K562 (cell line): ENCODE results near the gene HINT2. TPM values are rescaled to one million over a fixed set of nuclear protein-coding genes. Genes with fewer than 3 reads are reported as not detected.

Experiments
- CREM ChIP-seq: IDR thresholded peaks from 2 replicates; pipeline ENCODE4 v1.6.1; 2014; ENCODE audit warnings: antibody characterized with exemption, low read depth
- DPF2 ChIP-seq: fragments of 450-650 bp; IDR thresholded peaks from 2 replicates; pipeline ENCODE4 v1.6.1; 2016
- FOXM1 ChIP-seq, 2 experiments: fragments of 450-650 bp in 1 of 2; sonication (generic) in 1 of 2; formaldehyde crosslinking in 1 of 2; IDR thresholded peaks; 2 replicates each; pipeline versions ENCODE4 v1.6.1 to v1.9.0; 2017 to 2022; ENCODE audit warnings: low read depth in 2 of 2, mild to moderate bottlenecking in 2 of 2, missing genetic modification reagents in 1 of 2, moderate library complexity in 1 of 2
- TFAP4 ChIP-seq: sonication (generic); formaldehyde crosslinking; IDR thresholded peaks from 2 replicates; pipeline ENCODE4 v1.8.0; 2022; ENCODE audit warnings: missing genetic modification reagents, mild to moderate bottlenecking, moderate library complexity, borderline replicate concordance
- U2AF1 ChIP-seq: fragments of 200-400 bp; formaldehyde crosslinking; optimal IDR thresholded peaks from 2 replicates; pipeline ENCODE3; 2017; ENCODE audit warnings: mild to moderate bottlenecking, low read depth, low read length, moderate library complexity
- ZBTB40 ChIP-seq, 2 experiments: fragments of 450-650 bp in 1 of 2; sonication (generic) in 1 of 2; formaldehyde crosslinking in 1 of 2; IDR thresholded peaks; 2 replicates each; pipeline versions ENCODE4 v1.7.1 to v1.9.0; 2016 to 2022; ENCODE audit warnings: inconsistent platforms in 1 of 2, mild to moderate bottlenecking in 1 of 2, missing genetic modification reagents in 1 of 2
- ZBTB9 ChIP-seq: fragments of 450-650 bp; formaldehyde crosslinking; IDR thresholded peaks from 2 replicates; pipeline ENCODE4 v1.4.0; 2020; ENCODE audit warnings: mild to moderate bottlenecking, moderate library complexity
- ZNF232 ChIP-seq: sonication (generic); formaldehyde crosslinking; IDR thresholded peaks from 2 replicates; pipeline ENCODE4 v1.8.0; 2022; ENCODE audit warnings: mild to moderate bottlenecking, missing genetic modification reagents
- ZNF592 ChIP-seq: fragments of 450-650 bp; IDR thresholded peaks from 2 replicates; pipeline ENCODE4 v1.6.1; 2017; ENCODE audit warnings: antibody characterized with exemption, mild to moderate bottlenecking
- polyA plus RNA-seq, 8 experiments: library from polyadenylated mRNA; depleted of rRNA in 4 of 8; stranded (reverse) in 5 of 8; unstranded in 3 of 8; fragments of >200 nt; fragmentation: Nextera tagmentation in 2 of 8; fragmentation: Illumina TruSeq in 1 of 8; extraction: Ambion mirVana in 2 of 8; extraction: Trizol in 1 of 8; gene quantifications; 2 replicates each; pipeline versions ENCODE4 v1.2.1 to v1.2.3, GENCODE V29; 2011 to 2014; ENCODE audit warnings: inconsistent platforms in 1 of 8, missing spikeins in 1 of 8
- total RNA-seq, 7 experiments: library from RNA; depleted of rRNA in 6 of 7; stranded (reverse); fragments of >200 nt in 6 of 7; fragmentation: Illumina TruSeq in 2 of 7; extraction: Trizol in 2 of 7; gene quantifications; 2 replicates each; pipeline versions ENCODE4 v1.2.1 to v1.2.3, GENCODE V29; 2011 to 2021; ENCODE audit warnings: low replicate concordance in 1 of 7

Gene HINT2
- total and polyA plus RNA-seq, 9 of the 15 experiments (the other 6 are each of a cell fraction or from before 2014, with no cell fraction given): 5.6 to 44.1 (median 27.9) TPM

- peak; percentile 75 for TF ChIP-seq ZNF592
- TF ChIP-seq ZNF232 (CRISPR knock-in tag): peak; percentile 52; the same call in 1 of the 2 replicates
- TF ChIP-seq ZBTB40 (IDR thresholded peaks at IDR 0.05): 0 out of 2 replicates have a peak, but pooled peaks have one; percentile 22
- TF ChIP-seq ZBTB40 (CRISPR knock-in tag; IDR thresholded peaks at IDR 0.05): no peak
- 0 out of 2 replicates have a peak, but pooled peaks have one; percentile 36 for TF ChIP-seq ZBTB9 (CRISPR knock-in tag)
- TF ChIP-seq U2AF1: no peak
- 0 out of 2 replicates have a peak, but pooled peaks have one; percentile 34 for TF ChIP-seq DPF2
- TF ChIP-seq FOXM1 (IDR thresholded peaks at IDR 0.05; ENCODE audit: low read depth): peak; percentile 6; the same call in 1 of the 2 replicates
- TF ChIP-seq FOXM1 (CRISPR knock-in tag; IDR thresholded peaks at IDR 0.05; ENCODE audit: low read depth): 0 out of 2 replicates have a peak, but pooled peaks have one; percentile 8
- TF ChIP-seq CREM: 0 out of 2 replicates have a peak, but pooled peaks have one; percentile 7
- peak; percentile 92 for TF ChIP-seq TFAP4 (CRISPR knock-in tag)
These were observed 569 bp downstream of the HINT2 start (continued) for GRCh38 chr9:35814106-35814840.
